Activated T-helper 2 cell treated with anti-CD3 and anti-CD28 coated beads, Interferon-gamma antibody, Interleukin-2, Interleukin-4, amounts not matched to agents 10 μg/mL and 5 μg/mL and 100 μg/mL, durations not matched to agents 14 hours and 24 hours and 36 hours (primary cell): ENCODE measurements around the gene OLFML3. TPM values are rescaled to one million over a fixed set of nuclear protein-coding genes. Genes with fewer than 3 reads are reported as not detected.

ENCODE experiments used
- DNase-seq: peaks from one replicate; pipeline ENCODE4 v3.0.0; 2021; ENCODE audit warnings: low spot score
- H3K27ac Mint-ChIP-seq: one replicate; pipeline ENCODE4 v1.8.0; 2021; ENCODE audit warnings: mixed read lengths
- H3K27me3 Mint-ChIP-seq: one replicate; pipeline ENCODE4 v1.8.0; 2021; ENCODE audit warnings: low read depth, mixed read lengths
- H3K36me3 Mint-ChIP-seq: one replicate; pipeline ENCODE4 v1.8.0; 2021; ENCODE audit warnings: low read depth, mixed read lengths
- H3K4me1 Mint-ChIP-seq: one replicate; pipeline ENCODE4 v1.8.0; 2021; ENCODE audit warnings: low read depth, mixed read lengths
- H3K4me3 Mint-ChIP-seq: one replicate; pipeline ENCODE4 v1.8.0; 2021; ENCODE audit warnings: low read depth, mild to moderate bottlenecking, moderate library complexity, mixed read lengths
- H3K9me3 Mint-ChIP-seq: one replicate; pipeline ENCODE4 v1.8.0; 2021; ENCODE audit warnings: mixed read lengths
- intact Hi-C: fragments of 100-400 bp; cut with micrococcal nuclease; formaldehyde crosslinking; loops from one replicate; pipeline ENCODE4 v1.15.1; 2023
- total RNA-seq: library from RNA; stranded (reverse); gene quantifications from 2 replicates; pipeline ENCODE4 v1.2.3, GENCODE V29; 2022

Gene OLFML3
- total RNA-seq, 1 donor from 2014 or later, result 0.11 TPM

DNA sequence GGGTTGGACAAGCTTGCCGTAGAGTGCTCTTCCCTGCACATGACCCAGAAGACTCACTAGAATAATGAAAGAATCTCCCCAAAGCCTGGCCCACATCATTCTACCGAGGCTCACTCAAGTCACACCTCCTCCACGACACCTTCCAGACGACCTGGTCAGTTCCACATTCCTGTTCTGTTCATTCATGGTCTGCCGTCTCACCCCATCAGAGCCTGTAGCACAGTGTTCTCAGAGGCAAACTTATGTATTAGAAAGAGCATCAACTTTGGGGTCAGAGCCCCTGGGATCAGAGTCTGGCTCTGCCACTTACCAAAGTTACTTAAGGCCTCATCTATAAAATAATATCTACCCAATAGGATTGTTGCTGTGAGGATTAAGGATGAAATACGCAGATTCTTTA lies 7.5 kb downstream of the OLFML3 start:
- intact Hi-C loops, result no loop called here
- Mint-ChIP-seq H3K9me3 (no peaks in the 10 kb centered on the region), H3K4me3 (no peak overlapping the region), H3K4me1 (no peaks in the 10 kb centered on the region), H3K36me3 (no peaks in the 10 kb centered on the region), H3K27me3 (no peaks in the 10 kb centered on the region), H3K27ac (no peak overlapping the region)
- DNase-seq, result no peak

DNA sequence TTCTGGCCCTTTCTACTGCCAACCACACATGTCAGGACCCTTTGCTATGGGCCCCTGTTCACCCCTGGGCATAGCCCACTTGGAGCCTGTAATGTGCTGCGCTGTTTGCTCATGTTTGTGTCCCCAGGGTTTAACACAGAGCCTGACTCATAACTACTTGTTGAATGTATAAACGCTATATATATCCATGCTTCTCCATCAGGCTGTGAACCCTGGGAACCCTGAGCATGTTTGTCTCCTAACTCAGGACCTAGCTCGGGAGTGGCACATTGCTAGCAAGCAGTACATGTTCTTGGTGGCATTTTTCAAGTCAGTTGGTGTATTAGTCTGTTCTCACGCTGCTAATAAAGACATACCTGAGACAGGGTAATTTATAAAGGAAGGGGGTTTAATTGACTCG lies 8.0 kb downstream of the OLFML3 start:
- Mint-ChIP-seq H3K36me3 (no peaks in the 10 kb centered on the region), H3K4me1 (no peaks in the 10 kb centered on the region), H3K27me3 (no peaks in the 10 kb centered on the region), H3K4me3 (no peak overlapping the region), H3K9me3 (no peaks in the 10 kb centered on the region), H3K27ac (no peak overlapping the region)
- intact Hi-C loops, result no loop called here
- no peak for DNase-seq

GRCh38 chr1:113990530-113990929 lies 11.3 kb downstream of the OLFML3 start:
- Mint-ChIP-seq H3K27me3 (no peaks in the 10 kb centered on the region), H3K4me1 (no peaks in the 10 kb centered on the region), H3K27ac (no peak overlapping the region), H3K36me3 (no peaks in the 10 kb centered on the region), H3K4me3 (no peak overlapping the region), H3K9me3 (peaks cover 17% of the 10 kb centered on the region)
- intact Hi-C loops, result no loop called here
- DNase-seq, result no peak

GRCh38 chr1:113990961-113991360 lies 11.7 kb downstream of the OLFML3 start:
- no peak overlapping the region for H3K27ac Mint-ChIP-seq

GRCh38 chr1:113991467-113991997 lies 12.3 kb downstream of the OLFML3 start:
- Mint-ChIP-seq H3K27me3 (no peaks in the 10 kb centered on the region), H3K27ac (no peak overlapping the region), H3K36me3 (no peaks in the 10 kb centered on the region), H3K4me3 (no peak overlapping the region), H3K9me3 (peaks cover 19% of the 10 kb centered on the region), H3K4me1 (no peaks in the 10 kb centered on the region)
- intact Hi-C loops, result no loop called here
- DNase-seq, result no peak

More at GRCh38 chr1:113990961-113991360, 11.7 kb downstream of the OLFML3 start:
- H3K36me3 Mint-ChIP-seq, result no peaks in the 10 kb centered on the region
- no peak for DNase-seq
- H3K27me3 Mint-ChIP-seq, result no peaks in the 10 kb centered on the region
- no peak overlapping the region for H3K4me3 Mint-ChIP-seq
- intact Hi-C loops, result no loop called here
- H3K4me1 Mint-ChIP-seq, result no peaks in the 10 kb centered on the region
- peaks cover 19% of the 10 kb centered on the region for H3K9me3 Mint-ChIP-seq

GRCh38 chr1:113993072-113993471 lies 13.8 kb downstream of the OLFML3 start:
- no peaks in the 10 kb centered on the region for H3K4me1 Mint-ChIP-seq
- peaks cover 19% of the 10 kb centered on the region for H3K9me3 Mint-ChIP-seq
- H3K27ac Mint-ChIP-seq, result no peak overlapping the region
- no peak overlapping the region for H3K4me3 Mint-ChIP-seq
- no peaks in the 10 kb centered on the region for H3K27me3 Mint-ChIP-seq
- no peaks in the 10 kb centered on the region for H3K36me3 Mint-ChIP-seq
- intact Hi-C loops, result no loop called here
- no peak for DNase-seq

GRCh38 chr1:113993766-113994165 lies 14.5 kb downstream of the OLFML3 start:
- Mint-ChIP-seq H3K36me3 (no peaks in the 10 kb centered on the region), H3K4me3 (no peak overlapping the region), H3K9me3 (peaks cover 19% of the 10 kb centered on the region), H3K4me1 (no peaks in the 10 kb centered on the region), H3K27me3 (peaks cover 4% of the 10 kb centered on the region), H3K27ac (no peak overlapping the region)
- intact Hi-C loops, result no loop called here
- DNase-seq, result no peak

DNA sequence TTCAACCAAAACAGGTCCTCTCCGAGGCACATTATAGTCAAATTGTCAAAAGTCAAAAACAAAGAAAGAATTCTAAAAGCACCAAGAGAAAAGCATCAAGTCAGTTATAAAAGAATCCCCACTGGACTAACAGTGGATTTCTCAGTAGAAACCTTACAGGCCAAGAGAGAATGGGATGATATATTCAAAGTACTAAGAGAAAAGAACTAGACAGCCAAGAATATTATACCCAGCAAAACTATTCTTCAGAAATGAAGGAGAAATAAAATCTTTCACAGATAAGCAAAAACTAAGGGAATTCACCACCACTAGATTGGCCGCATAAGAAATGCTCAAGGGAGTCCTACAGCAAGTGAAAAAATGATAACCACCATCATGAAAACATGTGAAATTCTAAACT lies 16.1 kb downstream of the OLFML3 start:
- Mint-ChIP-seq H3K4me1 (no peaks in the 10 kb centered on the region), H3K36me3 (no peaks in the 10 kb centered on the region), H3K27ac (no peak overlapping the region), H3K4me3 (no peak overlapping the region), H3K27me3 (peaks cover 9% of the 10 kb centered on the region), H3K9me3 (peaks cover 19% of the 10 kb centered on the region)
- no peak for DNase-seq
- intact Hi-C loops, result no loop called here

- no peak overlapping the region for H3K4me3 Mint-ChIP-seq
- no peaks in the 10 kb centered on the region for H3K36me3 Mint-ChIP-seq
- no peak overlapping the region for H3K27ac Mint-ChIP-seq
- intact Hi-C loops, result no loop called here
- H3K27me3 Mint-ChIP-seq, result peaks cover 9% of the 10 kb centered on the region
- no peaks in the 10 kb centered on the region for H3K4me1 Mint-ChIP-seq
- peaks cover 19% of the 10 kb centered on the region for H3K9me3 Mint-ChIP-seq
- no peak for DNase-seq
These were observed 19.1 kb downstream of the OLFML3 start for GRCh38 chr1:113998361-113998760.

DNA sequence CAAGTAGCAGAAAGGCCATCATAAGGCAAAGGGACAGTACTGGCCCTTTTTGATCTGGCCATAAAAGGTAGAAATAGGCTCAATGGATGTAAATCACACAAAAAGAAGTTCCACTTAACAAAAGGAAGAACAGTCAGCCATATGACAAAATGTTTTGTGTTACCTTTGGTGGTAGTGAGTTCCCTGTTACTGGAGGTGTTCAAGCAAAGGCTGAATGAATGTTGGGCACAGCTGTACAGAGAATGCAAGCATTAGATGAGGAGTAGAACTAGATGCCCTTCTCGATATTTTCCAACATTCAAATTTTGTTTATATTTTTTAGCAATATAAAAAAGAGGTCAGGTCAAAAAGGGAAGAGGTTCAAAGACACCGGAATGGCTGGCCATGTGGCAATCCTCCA lies 20.0 kb downstream of the OLFML3 start:
- Mint-ChIP-seq H3K27ac (no peak overlapping the region), H3K4me1 (no peaks in the 10 kb centered on the region), H3K9me3 (peaks cover 15% of the 10 kb centered on the region), H3K27me3 (peaks cover 11% of the 10 kb centered on the region), H3K4me3 (no peak overlapping the region), H3K36me3 (no peaks in the 10 kb centered on the region)
- no peak for DNase-seq
- intact Hi-C loops, result no loop called here

GRCh38 chr1:113999799-114000198 lies 20.5 kb downstream of the OLFML3 start:
- intact Hi-C loops, result no loop called here
- Mint-ChIP-seq H3K27me3 (peaks cover 11% of the 10 kb centered on the region), H3K27ac (no peak overlapping the region), H3K9me3 (peaks cover 9% of the 10 kb centered on the region), H3K36me3 (no peaks in the 10 kb centered on the region), H3K4me1 (no peaks in the 10 kb centered on the region), H3K4me3 (no peak overlapping the region)
- DNase-seq, result no peak

DNA sequence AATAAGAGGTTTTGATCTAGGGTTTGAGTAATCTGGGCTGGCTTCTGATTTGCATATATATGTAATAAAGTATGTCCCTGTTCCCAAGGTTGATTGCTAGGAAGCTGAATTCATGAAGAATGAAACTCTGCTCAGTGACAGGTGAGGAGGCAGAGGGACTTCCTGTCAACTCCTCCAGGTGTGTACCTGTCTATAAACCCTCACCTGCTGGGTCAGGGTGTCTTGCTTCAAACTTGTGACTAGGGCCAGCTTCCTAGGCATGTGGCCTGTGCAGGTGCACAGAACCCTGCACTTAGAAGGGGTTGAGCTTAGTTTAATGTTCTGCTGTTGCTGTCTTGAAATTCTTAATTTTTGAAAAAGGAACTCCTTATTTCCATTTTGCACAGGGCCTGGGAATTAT lies 21.1 kb downstream of the OLFML3 start:
- no peaks in the 10 kb centered on the region for H3K36me3 Mint-ChIP-seq
- H3K9me3 Mint-ChIP-seq, result peaks cover 3% of the 10 kb centered on the region
- peaks cover 11% of the 10 kb centered on the region for H3K27me3 Mint-ChIP-seq
- no peak overlapping the region for H3K27ac Mint-ChIP-seq
- H3K4me3 Mint-ChIP-seq, result no peak overlapping the region
- no peaks in the 10 kb centered on the region for H3K4me1 Mint-ChIP-seq
- intact Hi-C loops, result no loop called here
- DNase-seq, result no peak

GRCh38 chr1:114002492-114003239 lies 23.4 kb downstream of the OLFML3 start:
- Mint-ChIP-seq H3K27me3 (peaks cover 15% of the 10 kb centered on the region), H3K27ac (no peak overlapping the region), H3K4me1 (no peaks in the 10 kb centered on the region), H3K4me3 (no peak overlapping the region), H3K36me3 (no peaks in the 10 kb centered on the region), H3K9me3 (no peaks in the 10 kb centered on the region)
- DNase-seq, result no peak
- intact Hi-C loops, result no loop called here
